Type B pancreatic cell (in vitro differentiated cells): Measurements from ENCODE around the gene EFHD1. TPM values are rescaled to one million over a fixed set of nuclear protein-coding genes. Genes with fewer than 3 reads are reported as not detected.
A peak's percentile ranks its signal among the peaks of the same experiment; 100 is the strongest.

Experiments used
- DNase-seq: peaks from one replicate; pipeline ENCODE4 v3.0.0; 2021; ENCODE audit warnings: mixed read lengths; ENCODE audit not compliant: unreplicated experiment; ENCODE audit errors: extremely low spot score
- H3K27ac Mint-ChIP-seq: 2 replicates; pipeline ENCODE4 v1.8.0; 2021; ENCODE audit warnings: mild to moderate bottlenecking, mixed read lengths
- H3K27me3 Mint-ChIP-seq: 2 replicates; pipeline ENCODE4 v1.8.0; 2021; ENCODE audit warnings: mixed read lengths
- H3K36me3 Mint-ChIP-seq: 2 replicates; pipeline ENCODE4 v1.8.0; 2021; ENCODE audit warnings: mixed read lengths
- H3K4me1 Mint-ChIP-seq: one replicate; pipeline ENCODE4 v1.8.0; 2021; ENCODE audit warnings: mixed read lengths; ENCODE audit not compliant: unreplicated experiment
- H3K4me3 Mint-ChIP-seq: 2 replicates; pipeline ENCODE4 v1.8.0; 2021; ENCODE audit warnings: mild to moderate bottlenecking, mixed read lengths
- H3K9me3 Mint-ChIP-seq: 2 replicates; pipeline ENCODE4 v1.8.0; 2021; ENCODE audit warnings: mixed read lengths
- total RNA-seq: library from RNA; stranded (reverse); gene quantifications from 2 replicates; pipeline ENCODE4 v1.2.1, GENCODE V29; 2021; ENCODE audit warnings: low replicate concordance
- TF ChIP-seq, protein P1 (sequence below): fragments of 200-600 bp; sonication (generic); conservative IDR thresholded peaks from 2 replicates; pipeline ENCODE4 v1.5.0; 2021; ENCODE audit warnings: antibody characterized with exemption, mild to moderate bottlenecking

EFHD1 gene
- total RNA-seq, 1 donor from 2014 or later = 6.0 TPM

DNA sequence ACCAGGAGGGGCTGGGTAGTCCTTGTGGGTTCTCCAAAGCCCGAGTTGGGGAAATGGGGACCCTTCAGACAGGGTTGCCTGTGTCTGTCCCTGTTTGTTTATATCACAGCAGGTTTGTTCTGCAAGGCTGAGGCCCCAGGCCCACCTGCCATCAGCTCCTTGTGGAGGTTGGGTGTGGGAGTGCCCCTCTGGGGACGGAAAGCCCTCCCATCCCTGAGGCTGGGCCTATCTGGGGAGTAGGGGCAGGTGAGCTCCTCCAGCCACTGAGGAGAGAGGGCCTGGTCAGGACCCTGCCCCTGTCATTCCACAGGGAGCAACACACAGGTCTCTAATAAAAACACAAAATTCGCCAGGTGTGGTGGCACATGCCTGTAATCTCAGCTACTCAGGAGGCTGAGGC is 23.3 kb upstream of the EFHD1 start:
- Mint-ChIP-seq H3K36me3 (no peaks in the 10 kb centered on the region), H3K4me1 (peaks cover 5% of the 10 kb centered on the region), H3K9me3 (no peaks in the 10 kb centered on the region), H3K27ac (no peak overlapping the region), H3K4me3 (no peak overlapping the region), H3K27me3 (peaks cover 9% of the 10 kb centered on the region)
- no peak for DNase-seq
- TF ChIP-seq, protein P1, sequence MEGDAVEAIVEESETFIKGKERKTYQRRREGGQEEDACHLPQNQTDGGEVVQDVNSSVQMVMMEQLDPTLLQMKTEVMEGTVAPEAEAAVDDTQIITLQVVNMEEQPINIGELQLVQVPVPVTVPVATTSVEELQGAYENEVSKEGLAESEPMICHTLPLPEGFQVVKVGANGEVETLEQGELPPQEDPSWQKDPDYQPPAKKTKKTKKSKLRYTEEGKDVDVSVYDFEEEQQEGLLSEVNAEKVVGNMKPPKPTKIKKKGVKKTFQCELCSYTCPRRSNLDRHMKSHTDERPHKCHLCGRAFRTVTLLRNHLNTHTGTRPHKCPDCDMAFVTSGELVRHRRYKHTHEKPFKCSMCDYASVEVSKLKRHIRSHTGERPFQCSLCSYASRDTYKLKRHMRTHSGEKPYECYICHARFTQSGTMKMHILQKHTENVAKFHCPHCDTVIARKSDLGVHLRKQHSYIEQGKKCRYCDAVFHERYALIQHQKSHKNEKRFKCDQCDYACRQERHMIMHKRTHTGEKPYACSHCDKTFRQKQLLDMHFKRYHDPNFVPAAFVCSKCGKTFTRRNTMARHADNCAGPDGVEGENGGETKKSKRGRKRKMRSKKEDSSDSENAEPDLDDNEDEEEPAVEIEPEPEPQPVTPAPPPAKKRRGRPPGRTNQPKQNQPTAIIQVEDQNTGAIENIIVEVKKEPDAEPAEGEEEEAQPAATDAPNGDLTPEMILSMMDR = no peak

DNA sequence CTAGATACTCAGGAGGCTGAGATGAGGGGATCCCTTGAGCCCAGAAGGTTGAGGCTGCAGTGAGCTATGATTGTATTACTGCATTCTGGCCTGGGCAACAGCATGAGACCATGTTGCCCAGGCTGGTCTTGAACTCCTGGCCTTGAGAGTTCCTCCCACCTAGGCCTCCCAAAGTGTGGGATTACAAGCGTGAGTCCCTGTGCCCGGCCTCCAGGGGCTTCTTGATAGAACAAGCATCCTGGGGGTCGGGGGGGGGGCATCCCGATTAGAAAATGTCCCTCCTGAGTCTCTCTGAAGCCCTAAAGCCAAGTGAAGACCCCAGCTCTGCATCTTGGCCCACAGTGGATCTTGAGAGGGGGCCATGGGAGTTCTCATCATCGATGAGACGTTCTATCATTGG is 22.3 kb upstream of the EFHD1 start:
- Mint-ChIP-seq H3K4me3 (no peak overlapping the region), H3K9me3 (no peaks in the 10 kb centered on the region), H3K27me3 (peaks cover 7% of the 10 kb centered on the region), H3K36me3 (no peaks in the 10 kb centered on the region), H3K4me1 (peaks cover 4% of the 10 kb centered on the region), H3K27ac (no peak overlapping the region)
- DNase-seq = no peak
- TF ChIP-seq, protein P1 = no peak

DNA sequence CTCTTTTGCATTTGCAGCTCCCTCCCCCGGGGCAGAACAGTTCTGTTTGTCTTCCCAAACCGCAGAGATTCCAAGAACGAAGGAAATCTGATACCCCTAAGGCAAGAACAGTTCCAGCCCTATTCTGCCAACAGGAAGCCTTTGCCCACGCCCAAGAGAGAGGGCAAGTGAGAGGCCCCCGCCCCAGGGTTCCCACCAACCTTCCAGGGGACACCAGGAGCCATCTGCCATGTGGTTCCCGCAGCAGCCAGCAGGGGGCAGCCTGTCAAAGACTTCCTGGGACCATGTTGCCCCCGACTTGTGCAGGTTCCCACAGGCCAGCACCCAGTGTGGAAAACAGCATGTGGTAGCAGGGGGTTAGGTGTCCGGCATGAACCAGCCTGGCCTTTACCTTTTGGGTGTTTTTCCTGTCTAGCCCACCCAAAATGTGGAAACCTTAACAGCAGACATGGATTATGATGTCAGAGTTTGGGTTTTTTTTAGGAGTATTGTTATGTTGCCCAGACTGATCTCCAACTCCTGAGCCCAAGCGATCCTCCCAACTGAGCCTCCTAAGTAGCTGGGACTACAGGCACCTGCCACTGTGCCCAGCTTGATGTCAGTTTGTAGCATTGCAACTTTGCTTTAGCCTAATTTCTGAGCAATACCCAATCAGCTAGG is 21.7 kb upstream of the EFHD1 start:
- H3K9me3 Mint-ChIP-seq = no peaks in the 10 kb centered on the region
- TF ChIP-seq, protein P1 = peak; percentile 81
- H3K4me1 Mint-ChIP-seq = no peaks in the 10 kb centered on the region
- no peak overlapping the region for H3K27ac Mint-ChIP-seq
- H3K27me3 Mint-ChIP-seq = peaks cover 5% of the 10 kb centered on the region
- H3K4me3 Mint-ChIP-seq = no peak overlapping the region
- no peak for DNase-seq
- no peaks in the 10 kb centered on the region for H3K36me3 Mint-ChIP-seq

DNA sequence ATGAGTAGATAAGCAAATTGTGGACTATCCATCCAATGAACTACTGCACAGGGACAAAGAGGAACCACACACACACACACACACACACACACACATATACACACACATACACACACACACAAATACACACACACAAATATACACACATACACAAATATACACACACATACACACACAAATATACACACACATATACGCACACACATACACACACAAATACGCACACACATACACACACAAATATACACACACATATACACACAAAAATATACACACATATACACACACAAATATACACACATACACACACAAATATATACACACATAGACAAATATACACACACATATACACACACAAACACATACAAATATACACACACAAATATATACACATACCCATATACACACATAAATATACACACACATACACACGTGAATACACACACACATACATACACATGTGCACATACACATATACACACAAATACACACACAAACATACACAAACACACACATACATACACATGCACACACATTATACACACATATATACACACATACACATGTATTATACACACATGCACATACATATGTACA is 19.8 kb upstream of the EFHD1 start:
- H3K27me3 Mint-ChIP-seq = peaks cover 5% of the 10 kb centered on the region
- no peak for DNase-seq
- no peaks in the 10 kb centered on the region for H3K36me3 Mint-ChIP-seq
- no peaks in the 10 kb centered on the region for H3K4me1 Mint-ChIP-seq
- H3K9me3 Mint-ChIP-seq = no peaks in the 10 kb centered on the region
- TF ChIP-seq, protein P1 = no peak
- H3K27ac Mint-ChIP-seq = no peak overlapping the region
- H3K4me3 Mint-ChIP-seq = no peak overlapping the region

DNA sequence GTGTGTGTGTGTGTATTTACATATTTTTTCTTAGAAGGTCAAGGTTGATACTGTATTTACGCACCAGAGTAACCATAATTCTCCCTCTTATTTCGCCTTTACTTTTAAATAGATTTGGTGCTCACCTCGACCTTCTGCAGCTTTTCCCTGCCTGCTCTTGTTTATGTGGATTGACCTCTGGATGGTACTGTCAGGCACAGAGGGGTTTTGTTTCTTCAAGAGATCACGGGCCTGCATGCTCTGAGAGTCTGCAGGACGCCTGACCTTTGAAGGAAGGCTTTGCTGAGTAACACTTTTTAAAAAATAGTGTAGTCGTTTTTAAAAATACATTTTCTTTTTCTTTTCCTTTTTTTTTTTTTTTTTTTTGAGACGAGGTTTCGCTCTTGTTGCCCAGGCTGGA is 18.1 kb upstream of the EFHD1 start:
- no peaks in the 10 kb centered on the region for H3K4me1 Mint-ChIP-seq
- no peaks in the 10 kb centered on the region for H3K9me3 Mint-ChIP-seq
- H3K27me3 Mint-ChIP-seq = peaks cover 5% of the 10 kb centered on the region
- DNase-seq = no peak
- H3K36me3 Mint-ChIP-seq = no peaks in the 10 kb centered on the region
- H3K27ac Mint-ChIP-seq = no peak overlapping the region
- TF ChIP-seq, protein P1 = no peak
- H3K4me3 Mint-ChIP-seq = no peak overlapping the region
